H9 (cell line): ENCODE results near the gene RPL21. TPM values are rescaled to one million over a fixed set of nuclear protein-coding genes. Genes with fewer than 3 reads are reported as not detected.
A peak's percentile ranks its signal among the peaks of the same experiment; 100 is the strongest.

ENCODE experiments used
- DNase-seq: peaks from one replicate; pipeline ENCODE4 v3.0.0-alpha.2; 2017
- H2AFZ ChIP-seq: one replicate; pipeline ENCODE4 v1.6.1; 2013; ENCODE audit warnings: mild to moderate bottlenecking, low read length, control low read depth, moderate library complexity
- H2AK5ac ChIP-seq: 2 replicates; pipeline ENCODE4 v1.6.1; 2013; ENCODE audit warnings: low read length, control low read depth, mixed read lengths; ENCODE audit not compliant: insufficient read length
- H2BK120ac ChIP-seq: one replicate; pipeline ENCODE4 v1.6.1; 2013; ENCODE audit warnings: low read depth, mild to moderate bottlenecking, low read length, control low read depth, inconsistent platforms; ENCODE audit not compliant: poor library complexity, severe bottlenecking
- H2BK12ac ChIP-seq: 2 replicates; pipeline ENCODE4 v1.6.1; 2013; ENCODE audit warnings: low read length, control low read depth, mixed read lengths, low read depth; ENCODE audit not compliant: insufficient read length
- H2BK15ac ChIP-seq: 2 replicates; pipeline ENCODE4 v1.6.1; 2013; ENCODE audit warnings: low read depth, low read length, control low read depth
- H2BK20ac ChIP-seq: one replicate; pipeline ENCODE4 v1.6.1; 2013; ENCODE audit warnings: low read depth, mild to moderate bottlenecking, low read length, control low read depth, inconsistent platforms; ENCODE audit not compliant: poor library complexity, severe bottlenecking
- H2BK5ac ChIP-seq: 2 replicates; pipeline ENCODE4 v1.6.1; 2013; ENCODE audit warnings: low read length, control low read depth, mixed read lengths; ENCODE audit not compliant: insufficient read length
- H3K14ac ChIP-seq: 2 replicates; pipeline ENCODE4 v1.6.1; 2013; ENCODE audit warnings: low read length, control low read depth; ENCODE audit not compliant: insufficient read depth
- H3K18ac ChIP-seq: 2 replicates; pipeline ENCODE4 v1.6.1; 2013; ENCODE audit warnings: low read depth, mild to moderate bottlenecking, mixed read lengths, low read length, control low read depth; ENCODE audit not compliant: insufficient read length
- H3K23ac ChIP-seq: 2 replicates; pipeline ENCODE4 v1.6.1; 2013; ENCODE audit warnings: low read length, control low read depth, mixed read lengths, low read depth; ENCODE audit not compliant: insufficient read length
- H3K23me2 ChIP-seq: 2 replicates; pipeline ENCODE4 v1.6.1; 2013; ENCODE audit warnings: low read depth, mild to moderate bottlenecking, mixed read lengths, low read length, control low read depth; ENCODE audit not compliant: insufficient read length, poor library complexity, severe bottlenecking
- H3K27ac ChIP-seq: 2 replicates; pipeline ENCODE4 v1.5.1; 2013; ENCODE audit warnings: low read length, control low read depth, mixed read lengths, low read depth; ENCODE audit not compliant: insufficient read length
- H3K27me3 ChIP-seq: 2 replicates; pipeline ENCODE4 v1.6.1; 2013; ENCODE audit warnings: low read length, control low read depth, inconsistent platforms; ENCODE audit not compliant: insufficient read depth
- H3K4ac ChIP-seq: 2 replicates; pipeline ENCODE4 v1.6.1; 2013; ENCODE audit warnings: low read depth, mild to moderate bottlenecking, control low read depth, inconsistent platforms, low read length, moderate library complexity
- H3K4me1 ChIP-seq: 2 replicates; pipeline ENCODE4 v1.6.1; 2013; ENCODE audit warnings: low read length, control low read depth, inconsistent platforms; ENCODE audit not compliant: insufficient read depth
- H3K4me2 ChIP-seq: 2 replicates; pipeline ENCODE4 v1.6.1; 2013; ENCODE audit warnings: low read length, control low read depth, mixed read lengths; ENCODE audit not compliant: insufficient read length, insufficient read depth
- H3K56ac ChIP-seq: 2 replicates; pipeline ENCODE4 v1.6.1; 2013; ENCODE audit warnings: low read depth, mild to moderate bottlenecking, mixed read lengths, low read length, control low read depth; ENCODE audit not compliant: insufficient read length
- H3K79me1 ChIP-seq: 2 replicates; pipeline ENCODE4 v1.6.1; 2013; ENCODE audit warnings: low read depth, mild to moderate bottlenecking, moderate library complexity, low read length, control low read depth, inconsistent platforms; ENCODE audit not compliant: insufficient read depth, poor library complexity, severe bottlenecking
- H3K79me2 ChIP-seq: 2 replicates; pipeline ENCODE4 v1.6.1; 2013; ENCODE audit warnings: low read length, control low read depth, inconsistent platforms; ENCODE audit not compliant: insufficient read depth
- H3K9ac ChIP-seq: 2 replicates; pipeline ENCODE4 v1.6.1; 2013; ENCODE audit warnings: low read length, control low read depth, mixed read lengths; ENCODE audit not compliant: insufficient read length; ENCODE audit errors: extremely low read depth
- H3K9me3 ChIP-seq: one replicate; pipeline ENCODE4 v1.6.1; 2013; ENCODE audit warnings: low read depth, low read length, inconsistent platforms; ENCODE audit not compliant: control insufficient read depth
- H3T11ph ChIP-seq: one replicate; pipeline ENCODE4 v1.6.1; 2013; ENCODE audit warnings: mild to moderate bottlenecking, low read length, control low read depth, inconsistent platforms
- H4K20me1 ChIP-seq: one replicate; pipeline ENCODE4 v1.6.1; 2013; ENCODE audit not compliant: control insufficient read depth, insufficient read length, insufficient read depth
- H4K5ac ChIP-seq: 2 replicates; pipeline ENCODE4 v1.6.1; 2013; ENCODE audit warnings: low read depth, mild to moderate bottlenecking, mixed read lengths, low read length, control low read depth; ENCODE audit not compliant: insufficient read length
- H4K8ac ChIP-seq: replicated peaks from 2 replicates; pipeline ENCODE4 v1.6.1; 2013; ENCODE audit warnings: low read length, control low read depth, mixed read lengths, low read depth; ENCODE audit not compliant: insufficient read length
- H4K91ac ChIP-seq: 2 replicates; pipeline ENCODE4 v1.6.1; 2013; ENCODE audit warnings: low read depth, mild to moderate bottlenecking, moderate library complexity, mixed read lengths, low read length, control low read depth; ENCODE audit not compliant: insufficient read length
- H3K27ac Mint-ChIP-seq, 3 experiments: 2 replicates in 2 of 3; 3 replicates in 1 of 3; pipeline ENCODE4 v1.8.0; 2020 to 2021; ENCODE audit warnings: mixed read lengths in 3 of 3, mild to moderate bottlenecking in 1 of 3, moderate library complexity in 1 of 3
- H3K27me3 Mint-ChIP-seq: 2 replicates; pipeline ENCODE4 v1.8.0; 2021; ENCODE audit warnings: low read depth, mild to moderate bottlenecking, moderate library complexity, mixed read lengths
- H3K36me3 Mint-ChIP-seq, 3 experiments: 2 replicates in 2 of 3; 3 replicates in 1 of 3; pipeline ENCODE4 v1.8.0; 2020 to 2021; ENCODE audit warnings: low read depth in 3 of 3, mixed read lengths in 3 of 3; ENCODE audit not compliant: insufficient read depth in 1 of 3
- H3K4me1 Mint-ChIP-seq, 2 experiments: 2 replicates each; pipeline ENCODE4 v1.8.0; 2020; ENCODE audit warnings: mixed read lengths in 2 of 2
- H3K4me3 Mint-ChIP-seq, 2 experiments: 2 replicates in 1 of 2; 3 replicates in 1 of 2; pipeline ENCODE4 v1.8.0; 2020 to 2021; ENCODE audit warnings: mild to moderate bottlenecking in 2 of 2, mixed read lengths in 2 of 2, moderate library complexity in 1 of 2
- H3K9me3 Mint-ChIP-seq, 2 experiments: 2 replicates in 1 of 2; 3 replicates in 1 of 2; pipeline ENCODE4 v1.8.0; 2020; ENCODE audit warnings: mild to moderate bottlenecking in 2 of 2, mixed read lengths in 2 of 2, moderate library complexity in 1 of 2
- WGBS: extraction: QIAGEN DNeasy Blood & Tissue Kit; methylation state at CpG from one replicate; pipeline ENCODE4 v1.1.7; 2013; ENCODE audit warnings: missing lambda C conversion rate, low lambda C conversion rate, mixed read lengths; ENCODE audit not compliant: insufficient read length; ENCODE audit errors: extremely low coverage; 5-methylcytosine and 5-hydroxymethylcytosine counted together
- total RNA-seq: library from RNA; stranded (reverse); gene quantifications from 2 replicates; pipeline ENCODE4 v1.2.1, GENCODE V29; 2021
- TF ChIP-seq, protein P1 (sequence below): fragments of 200-600 bp; sonication (generic); conservative IDR thresholded peaks from 3 replicates; pipeline ENCODE4 v1.8.0; 2021; ENCODE audit warnings: antibody characterized with exemption, mild to moderate bottlenecking

RPL21 gene
- total RNA-seq, 1 experiment from 2014 or later, result 1,099 TPM

DNA sequence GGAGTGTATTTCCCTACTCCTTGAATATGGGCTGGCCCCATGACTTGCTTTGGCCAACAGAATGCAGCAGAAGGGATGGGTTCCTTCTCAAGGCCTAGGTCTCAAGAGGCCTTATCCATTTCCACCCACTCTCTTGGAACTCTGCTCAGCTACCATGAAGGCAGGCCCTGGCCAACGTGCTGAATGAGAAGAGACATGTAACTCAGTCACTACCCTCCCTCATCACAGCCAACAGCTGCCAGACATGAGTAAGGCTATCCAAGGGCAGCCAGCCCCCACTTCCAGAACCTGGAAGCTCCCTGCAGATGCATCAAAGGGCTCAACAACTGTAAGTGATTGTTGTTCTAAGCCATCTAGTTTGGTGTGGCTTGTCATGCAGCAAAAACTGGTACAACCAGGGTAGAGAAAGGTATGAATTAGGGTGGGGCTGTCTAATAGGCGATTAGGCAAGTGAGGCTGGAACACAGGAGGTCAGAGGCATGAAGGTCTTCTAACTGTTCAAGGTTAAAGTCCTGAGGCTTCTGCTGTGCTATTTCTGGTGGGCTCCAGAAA lies 17.8 kb downstream of the RPL21 start:
- DNase-seq, result no peak
- no peak overlapping the region for H2AFZ ChIP-seq
- no peaks in the 10 kb centered on the region for H3K4me1 ChIP-seq
- WGBS, result no CpG with 5 or more reads among the region's 2 CpGs
- no peak overlapping the region for H4K91ac ChIP-seq
- no peak overlapping the region for H3K27ac ChIP-seq
- no peak overlapping the region for H2BK5ac ChIP-seq
- no peaks in the 10 kb centered on the region for H3K79me1 ChIP-seq
- no peaks in the 10 kb centered on the region for H3K9me3 ChIP-seq
- peaks cover 9% of the 10 kb centered on the region for H3K23me2 ChIP-seq
- no peak overlapping the region for H2BK120ac ChIP-seq
- H3T11ph ChIP-seq, result no peak overlapping the region
- H3K36me3 Mint-ChIP-seq, result no peaks in the 10 kb centered on the region
- no peak overlapping the region for H4K5ac ChIP-seq
- H3K18ac ChIP-seq, result no peak overlapping the region
- no peak overlapping the region for H2BK20ac ChIP-seq
- no peak overlapping the region for H3K23ac ChIP-seq
- H3K4me3 Mint-ChIP-seq, result peak overlapping the region in 1 of 2 experiments; percentile 88; a peak in 1 of 5 replicates
- H3K79me2 ChIP-seq, result no peaks in the 10 kb centered on the region
- no peak overlapping the region for H4K8ac ChIP-seq
- H4K20me1 ChIP-seq, result no peaks in the 10 kb centered on the region
- no peak overlapping the region for H2BK12ac ChIP-seq
- no peak overlapping the region for H3K9ac ChIP-seq
- no peak overlapping the region for H3K27ac Mint-ChIP-seq
- no peak overlapping the region for H3K4ac ChIP-seq
- no peak overlapping the region for H3K4me2 ChIP-seq
- H3K27me3 ChIP-seq, result no peaks in the 10 kb centered on the region
- TF ChIP-seq, protein P1, sequence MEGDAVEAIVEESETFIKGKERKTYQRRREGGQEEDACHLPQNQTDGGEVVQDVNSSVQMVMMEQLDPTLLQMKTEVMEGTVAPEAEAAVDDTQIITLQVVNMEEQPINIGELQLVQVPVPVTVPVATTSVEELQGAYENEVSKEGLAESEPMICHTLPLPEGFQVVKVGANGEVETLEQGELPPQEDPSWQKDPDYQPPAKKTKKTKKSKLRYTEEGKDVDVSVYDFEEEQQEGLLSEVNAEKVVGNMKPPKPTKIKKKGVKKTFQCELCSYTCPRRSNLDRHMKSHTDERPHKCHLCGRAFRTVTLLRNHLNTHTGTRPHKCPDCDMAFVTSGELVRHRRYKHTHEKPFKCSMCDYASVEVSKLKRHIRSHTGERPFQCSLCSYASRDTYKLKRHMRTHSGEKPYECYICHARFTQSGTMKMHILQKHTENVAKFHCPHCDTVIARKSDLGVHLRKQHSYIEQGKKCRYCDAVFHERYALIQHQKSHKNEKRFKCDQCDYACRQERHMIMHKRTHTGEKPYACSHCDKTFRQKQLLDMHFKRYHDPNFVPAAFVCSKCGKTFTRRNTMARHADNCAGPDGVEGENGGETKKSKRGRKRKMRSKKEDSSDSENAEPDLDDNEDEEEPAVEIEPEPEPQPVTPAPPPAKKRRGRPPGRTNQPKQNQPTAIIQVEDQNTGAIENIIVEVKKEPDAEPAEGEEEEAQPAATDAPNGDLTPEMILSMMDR, result no peak
- H3K14ac ChIP-seq, result no peak overlapping the region
- peaks cover 52% of the 10 kb centered on the region for H3K27me3 Mint-ChIP-seq
- no peak overlapping the region for H2BK15ac ChIP-seq
- peaks cover 9 to 15% of the 10 kb centered on the region in 2 experiments for H3K4me1 Mint-ChIP-seq
- no peaks in the 10 kb centered on the region; a peak in 1 of 5 replicates for H3K9me3 Mint-ChIP-seq
- H3K56ac ChIP-seq, result no peak overlapping the region
- no peak overlapping the region for H2AK5ac ChIP-seq
